GM12872 (cell line): ENCODE data around the gene AP3D1.

Source experiments
- TF ChIP-seq, protein P1 (sequence below): IDR thresholded peaks from 3 replicates; pipeline ENCODE4 v1.5.1; 2011; ENCODE audit warnings: low read depth, mild to moderate bottlenecking, low read length, moderate library complexity; ENCODE audit not compliant: insufficient read depth

AP3D1 gene

DNA sequence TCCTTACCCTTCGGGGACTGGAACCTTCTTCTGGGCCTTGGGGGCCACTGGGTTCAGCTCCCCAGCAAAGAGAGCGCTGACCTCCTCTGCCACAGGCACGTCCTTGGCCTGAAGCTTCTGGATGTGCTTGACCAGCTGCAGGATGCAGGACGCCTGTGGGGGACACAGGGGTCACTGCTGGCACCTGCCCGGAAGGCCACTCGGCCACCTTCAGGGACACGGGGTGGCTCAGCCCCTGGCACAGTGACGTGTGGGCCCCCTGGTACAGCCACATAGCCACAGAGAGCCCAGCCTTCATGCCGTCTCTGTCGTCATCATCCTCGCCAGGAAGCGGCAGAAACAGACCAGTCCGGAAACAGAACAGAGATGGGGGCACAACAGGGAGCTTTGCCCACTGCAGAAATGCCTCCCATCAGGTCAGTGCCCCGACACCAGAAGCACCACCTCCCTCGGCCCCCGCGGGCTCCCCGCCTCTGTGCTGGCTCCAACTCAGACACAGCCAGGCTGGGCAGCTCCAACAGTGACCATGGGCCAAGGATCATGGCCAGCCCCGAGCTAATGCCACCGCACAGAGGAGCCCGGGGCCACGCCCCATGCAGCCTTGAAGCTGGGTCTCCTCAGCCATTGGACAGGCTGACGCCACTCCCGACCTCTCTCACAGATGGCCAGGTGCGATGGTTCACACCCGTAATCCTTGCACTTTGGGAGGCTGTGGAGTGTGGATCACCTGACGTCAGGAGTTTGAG is 34.0 kb downstream of the AP3D1 start:
- TF ChIP-seq, protein P1, sequence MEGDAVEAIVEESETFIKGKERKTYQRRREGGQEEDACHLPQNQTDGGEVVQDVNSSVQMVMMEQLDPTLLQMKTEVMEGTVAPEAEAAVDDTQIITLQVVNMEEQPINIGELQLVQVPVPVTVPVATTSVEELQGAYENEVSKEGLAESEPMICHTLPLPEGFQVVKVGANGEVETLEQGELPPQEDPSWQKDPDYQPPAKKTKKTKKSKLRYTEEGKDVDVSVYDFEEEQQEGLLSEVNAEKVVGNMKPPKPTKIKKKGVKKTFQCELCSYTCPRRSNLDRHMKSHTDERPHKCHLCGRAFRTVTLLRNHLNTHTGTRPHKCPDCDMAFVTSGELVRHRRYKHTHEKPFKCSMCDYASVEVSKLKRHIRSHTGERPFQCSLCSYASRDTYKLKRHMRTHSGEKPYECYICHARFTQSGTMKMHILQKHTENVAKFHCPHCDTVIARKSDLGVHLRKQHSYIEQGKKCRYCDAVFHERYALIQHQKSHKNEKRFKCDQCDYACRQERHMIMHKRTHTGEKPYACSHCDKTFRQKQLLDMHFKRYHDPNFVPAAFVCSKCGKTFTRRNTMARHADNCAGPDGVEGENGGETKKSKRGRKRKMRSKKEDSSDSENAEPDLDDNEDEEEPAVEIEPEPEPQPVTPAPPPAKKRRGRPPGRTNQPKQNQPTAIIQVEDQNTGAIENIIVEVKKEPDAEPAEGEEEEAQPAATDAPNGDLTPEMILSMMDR: no peak

DNA sequence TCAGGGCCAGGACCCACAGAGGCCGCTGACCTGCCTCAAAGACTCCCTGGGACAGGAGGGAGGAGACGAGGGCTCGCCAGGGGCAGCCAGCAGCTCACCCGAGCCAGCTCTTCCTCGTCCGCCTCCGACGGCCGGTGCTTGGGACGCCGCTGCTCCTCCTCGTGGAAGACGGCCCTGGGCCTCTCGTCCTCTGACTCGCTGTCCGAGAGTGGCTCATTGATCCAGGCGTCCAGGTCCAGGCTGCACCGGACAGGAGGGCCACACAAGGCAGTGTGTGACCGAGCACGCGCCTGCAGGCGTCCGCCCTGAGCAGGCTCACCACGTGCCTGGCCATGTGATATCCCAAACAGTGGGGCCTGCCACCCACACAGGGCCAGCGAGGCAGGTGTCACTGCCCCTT is 34.9 kb downstream of the AP3D1 start:
- TF ChIP-seq, protein P1: no peak

DNA sequence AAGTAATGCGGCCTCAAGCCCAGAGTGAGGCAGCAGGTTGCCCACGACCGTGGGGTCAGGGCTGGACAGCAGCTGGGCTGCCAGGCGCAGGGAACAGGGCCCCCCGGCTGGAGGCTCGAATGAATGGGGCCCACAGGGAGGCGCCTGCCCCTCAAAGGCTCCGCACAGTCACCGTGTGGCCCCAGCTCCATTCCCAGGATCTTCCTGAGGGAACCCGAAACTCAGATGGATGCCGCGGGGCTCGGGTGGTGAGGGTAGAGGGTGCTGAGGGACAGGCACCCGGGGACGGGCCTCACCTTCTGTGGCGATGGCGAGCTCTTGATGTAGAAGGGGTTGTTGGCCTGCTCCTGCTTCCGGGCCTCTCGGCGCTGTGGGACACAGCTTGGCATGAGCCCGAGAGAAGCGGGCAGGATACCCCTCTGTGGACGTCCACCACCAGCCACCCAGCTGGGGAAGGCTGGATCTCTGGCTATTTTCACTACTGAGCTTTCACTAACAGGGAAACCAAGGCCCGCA is 35.4 kb downstream of the AP3D1 start:
- TF ChIP-seq, protein P1: no peak

DNA sequence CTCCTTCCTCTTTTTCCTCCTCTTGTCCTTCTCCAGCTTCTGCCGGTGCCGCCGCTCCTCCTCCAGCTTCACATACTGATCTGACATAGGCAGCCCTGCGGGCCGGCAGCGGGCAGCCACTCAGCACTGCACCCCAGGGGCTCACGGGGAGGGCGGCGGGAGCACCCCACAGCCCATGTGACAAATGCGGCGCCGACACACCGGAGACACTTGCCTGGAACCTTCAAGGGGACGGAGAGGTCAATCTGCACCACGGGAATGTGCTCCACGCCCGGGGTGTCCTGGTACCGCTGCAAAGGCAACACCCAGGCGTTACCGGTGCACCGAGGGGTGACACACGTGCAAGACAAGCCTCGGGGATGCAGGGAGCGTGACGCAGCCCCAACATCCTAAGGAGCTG is 36.0 kb downstream of the AP3D1 start:
- TF ChIP-seq, protein P1: no peak

DNA sequence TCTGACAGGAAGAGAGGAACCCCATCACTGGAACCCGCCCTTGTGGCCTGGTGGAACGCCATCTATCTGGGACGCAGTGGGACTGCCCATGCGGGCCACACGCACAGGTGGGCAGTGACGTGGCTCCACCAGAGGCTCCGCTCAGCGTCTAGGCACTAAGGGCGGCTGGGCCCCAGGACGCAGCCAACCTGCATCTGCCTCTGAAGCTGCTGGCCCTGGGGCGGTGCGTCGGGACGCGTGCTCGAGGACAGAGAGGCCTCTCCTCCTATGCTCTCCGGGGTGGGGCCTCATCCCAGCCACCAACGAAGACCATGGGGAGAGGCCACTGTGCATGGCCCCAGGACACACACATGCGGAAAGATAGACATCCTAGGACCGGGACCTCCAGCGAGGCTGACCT is 36.5 kb downstream of the AP3D1 start:
- TF ChIP-seq, protein P1: no peak

DNA sequence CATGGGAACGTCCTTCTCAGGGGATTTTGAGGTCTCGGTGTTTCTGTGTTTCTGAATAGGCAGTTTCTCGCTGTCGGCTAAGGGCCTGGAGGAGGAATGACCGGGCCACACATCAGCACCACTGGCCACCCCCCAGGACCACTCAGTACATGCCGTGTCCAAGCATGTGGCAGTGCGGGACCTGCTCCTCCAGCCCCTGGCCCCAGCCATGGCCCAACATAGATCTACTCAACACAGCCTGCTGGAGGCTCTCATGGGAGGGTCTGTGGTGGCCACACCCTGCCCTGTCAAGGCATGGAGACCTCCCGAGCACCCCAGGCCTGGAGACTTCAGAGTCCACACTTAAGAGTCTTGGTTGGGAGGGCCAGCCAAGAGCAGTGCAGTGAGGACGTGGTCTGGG is 37.1 kb downstream of the AP3D1 start:
- TF ChIP-seq, protein P1: no peak

DNA sequence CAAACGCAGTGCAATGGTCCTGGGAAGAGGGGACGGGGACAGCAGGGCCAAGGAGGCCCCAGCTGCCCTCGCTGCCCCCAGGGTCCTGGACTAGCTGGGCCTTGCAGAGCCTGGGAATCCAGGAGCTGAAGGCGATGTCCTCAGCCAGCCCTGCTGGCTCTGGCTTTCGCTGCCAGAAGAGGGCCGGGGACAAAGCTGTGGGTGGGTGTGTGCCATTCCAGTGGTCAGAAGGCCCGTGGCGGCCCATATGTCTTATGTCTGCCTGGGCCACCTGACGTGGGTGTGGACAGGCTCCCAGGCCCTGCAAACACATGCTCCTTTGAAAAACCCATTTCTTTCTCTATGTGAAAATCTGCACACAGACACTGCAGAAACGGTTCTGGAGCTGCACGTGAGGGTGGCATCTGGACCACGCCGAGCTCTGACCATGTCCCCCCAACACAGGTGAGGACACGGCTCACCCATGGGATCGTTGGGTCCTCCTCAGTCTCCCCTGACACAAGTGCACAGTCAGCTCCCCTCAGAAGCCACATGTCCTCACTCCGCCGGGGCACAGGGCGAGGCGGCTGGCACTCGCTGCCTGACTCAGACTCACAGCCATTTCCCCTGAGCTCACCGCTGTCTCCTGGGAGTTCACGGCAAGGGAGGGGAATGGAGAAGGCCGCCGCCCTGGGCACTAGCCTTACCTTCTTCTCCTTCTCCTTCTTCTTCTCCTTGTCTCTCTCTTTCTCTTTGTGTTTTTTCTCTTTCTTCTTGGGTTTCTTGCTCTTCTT is 37.7 kb downstream of the AP3D1 start:
- TF ChIP-seq, protein P1: no peak
